Loucy (cell line): ENCODE data around the gene PHAX.

Source experiments
- CTCF ChIP-seq: fragments of 200-600 bp; sonication (generic); conservative IDR thresholded peaks from 2 replicates; pipeline ENCODE4 v1.5.1; 2014; ENCODE audit warnings: mild to moderate bottlenecking, antibody characterized with exemption, low read length
- EZH2phosphoT487 ChIP-seq: fragments of 200-600 bp; IDR thresholded peaks from 2 replicates; pipeline ENCODE4 v1.6.1; 2018; ENCODE audit warnings: antibody characterized with exemption, mild to moderate bottlenecking, moderate library complexity, borderline replicate concordance

GRCh38 chr5:126664586-126664985 lies 63.8 kb downstream of the PHAX start:
- TF ChIP-seq CTCF (no peak), EZH2phosphoT487 (no peak)
